Middle frontal gyrus (tissue), 1 donor: ENCODE data around the gene ADORA2A.

Source experiments
- DNase-seq: peaks from one replicate; pipeline ENCODE4 v3.0.0-alpha.2; 2015; ENCODE audit warnings: low spot score; ENCODE audit errors: extremely low spot score

ADORA2A gene

GRCh38 chr22:24446260-24446611 is 18.8 kb downstream of the ADORA2A start:
- DNase-seq, result no peak

DNA sequence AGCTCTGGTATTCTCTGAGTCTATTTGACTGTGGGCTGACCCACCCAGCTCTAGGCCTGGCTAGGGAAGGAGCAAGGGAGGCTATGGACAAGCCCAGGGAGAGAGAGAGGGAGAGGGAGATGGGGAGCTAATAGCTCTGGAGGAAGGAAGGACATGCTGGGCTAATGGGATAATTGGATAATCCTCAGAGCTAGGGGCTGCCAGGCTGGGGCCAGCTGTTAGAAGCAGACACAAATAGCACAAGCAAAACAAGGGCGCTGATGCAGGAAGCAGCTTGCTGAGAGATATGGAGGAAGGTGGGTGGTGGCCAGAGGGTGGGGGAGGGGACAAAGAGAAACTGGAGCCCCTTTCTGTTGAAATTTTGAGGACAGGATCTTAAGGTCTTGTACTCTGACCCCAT is 23.2 kb downstream of the ADORA2A start:
- DNase-seq, result no peak

- no peak for DNase-seq
Observed at GRCh38 chr22:24451162-24451561, 23.8 kb downstream of the ADORA2A start.

GRCh38 chr22:24453853-24454252 is 26.5 kb downstream of the ADORA2A start:
- DNase-seq, result no peak

DNA sequence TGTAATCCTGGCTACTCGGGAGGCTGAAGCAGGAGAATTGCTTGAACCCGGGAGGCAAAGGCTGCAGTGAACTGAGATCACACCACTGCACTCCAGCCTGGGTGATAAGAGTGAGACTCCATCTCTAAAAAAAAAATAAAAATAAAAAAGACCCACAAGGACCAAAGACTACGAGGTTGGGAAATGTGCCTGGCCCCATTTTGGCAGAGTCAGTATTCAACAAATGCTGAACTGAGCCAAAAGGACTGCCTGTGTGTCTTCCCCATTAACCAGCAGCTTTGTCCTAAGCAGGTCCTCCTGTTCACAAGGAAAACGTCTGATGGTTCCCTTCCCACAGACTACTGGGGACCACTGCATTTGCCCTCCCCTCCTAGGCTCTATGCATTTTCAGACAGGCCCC is 27.6 kb downstream of the ADORA2A start:
- no peak for DNase-seq

DNA sequence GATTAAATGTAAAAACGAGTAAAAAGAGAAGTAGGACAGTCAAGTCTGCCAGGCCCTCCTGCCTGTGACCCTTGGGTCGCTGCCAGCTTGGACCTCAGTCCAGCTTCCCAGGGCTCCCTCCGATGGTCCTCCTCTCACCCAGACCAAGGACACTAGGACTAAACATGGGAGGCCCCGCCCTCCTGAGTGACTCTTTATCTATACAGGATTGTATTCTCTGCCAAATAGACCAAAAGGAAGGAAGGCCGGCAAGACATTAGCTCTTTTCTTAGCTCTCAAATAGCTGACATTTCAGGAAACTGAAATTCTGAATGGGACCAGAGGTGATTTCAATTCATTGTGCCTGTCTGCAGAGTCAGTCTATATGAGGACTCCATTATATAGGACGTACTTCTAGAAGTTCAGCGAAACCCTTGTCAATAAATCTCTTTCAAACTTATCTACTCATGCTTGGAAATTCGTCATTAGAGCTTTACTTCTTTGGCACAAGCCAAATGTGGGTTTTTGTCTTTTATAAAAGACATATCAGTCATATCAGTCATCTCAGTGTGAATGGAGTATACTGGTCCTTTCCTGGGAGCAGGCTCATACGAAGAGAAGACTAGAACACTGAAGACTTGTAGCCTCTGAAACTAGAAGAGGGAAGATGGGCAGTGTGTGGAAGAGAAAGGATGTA is 28.5 kb downstream of the ADORA2A start:
- no peak for DNase-seq

- no peak for DNase-seq
Observed at GRCh38 chr22:24457894-24458420, 30.6 kb downstream of the ADORA2A start.

DNA sequence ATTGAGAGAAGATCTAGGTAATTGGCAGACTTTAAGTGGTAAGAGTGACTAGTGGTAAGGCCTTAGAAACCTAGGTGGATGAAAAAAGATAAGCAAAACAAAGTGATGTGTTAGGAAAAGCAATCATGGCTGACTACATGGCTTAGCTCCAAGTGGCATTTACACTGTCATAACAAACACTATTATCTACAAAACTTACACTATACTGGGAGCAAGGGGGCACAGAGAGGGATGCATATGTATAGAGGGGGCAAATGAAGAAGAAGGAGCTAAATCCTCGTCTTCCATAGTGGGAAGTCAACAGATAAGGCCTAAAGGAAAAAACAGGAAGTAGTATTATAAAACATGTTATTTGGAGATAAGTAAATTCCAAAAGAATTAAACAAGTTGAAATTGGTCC is 32.5 kb downstream of the ADORA2A start:
- DNase-seq, result no peak

- no peak for DNase-seq
Observed at GRCh38 chr22:24460418-24461089, 33.2 kb downstream of the ADORA2A start.

DNA sequence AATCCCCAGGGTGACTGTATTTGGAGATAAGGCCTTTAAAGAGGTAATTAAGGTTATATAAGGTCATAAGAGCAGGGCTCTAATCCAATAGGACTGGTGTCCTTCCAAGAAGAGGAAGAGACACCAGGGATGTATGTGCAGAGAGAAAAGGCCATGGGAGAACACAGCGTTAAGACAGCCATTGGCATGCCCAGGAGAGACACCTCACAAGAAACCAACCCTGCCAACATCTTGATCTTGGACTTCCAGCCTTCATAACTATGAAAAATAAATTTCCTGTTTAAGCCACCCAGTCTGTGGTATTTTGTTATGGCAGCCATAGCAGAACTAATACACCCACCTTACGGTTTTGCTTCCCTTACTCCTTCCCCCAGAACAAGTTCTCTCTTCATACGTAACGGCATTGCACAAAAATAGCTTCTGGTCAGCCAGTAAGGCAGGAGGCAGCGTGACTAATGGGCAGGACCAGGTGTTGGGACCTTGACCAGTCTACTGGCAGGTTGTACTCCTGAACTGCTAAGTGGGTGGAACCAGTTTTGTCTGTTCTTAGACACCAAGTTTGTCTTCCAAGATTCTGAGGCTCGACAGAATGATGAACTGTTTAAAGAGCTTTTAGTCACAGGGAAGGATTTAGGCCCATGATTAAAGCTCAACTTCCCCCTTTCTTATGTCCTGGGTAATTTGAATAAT is 35.8 kb downstream of the ADORA2A start:
- DNase-seq, result no peak

GRCh38 chr22:24465566-24465965 is 38.2 kb downstream of the ADORA2A start:
- DNase-seq, result no peak

DNA sequence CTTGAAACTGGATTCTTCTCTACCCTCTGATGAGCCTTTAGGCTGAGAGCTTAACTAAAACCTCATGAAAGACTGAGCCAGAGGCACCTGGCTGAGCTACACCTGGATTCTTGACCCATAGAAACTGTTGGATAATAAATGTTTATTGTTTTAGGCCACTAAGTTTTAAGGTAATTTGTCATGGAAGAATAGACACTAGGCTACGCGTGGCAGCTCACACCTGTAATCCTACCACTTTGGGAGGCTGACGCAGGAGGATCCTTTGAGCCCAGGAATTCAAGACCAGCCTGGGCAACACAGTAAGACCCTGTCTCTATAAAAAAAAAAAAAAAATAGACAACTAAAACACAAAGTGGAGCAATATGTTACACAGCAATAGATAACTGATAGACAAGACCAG is 38.6 kb downstream of the ADORA2A start:
- DNase-seq, result no peak

GRCh38 chr22:24466716-24467328 is 39.4 kb downstream of the ADORA2A start:
- no peak for DNase-seq

DNA sequence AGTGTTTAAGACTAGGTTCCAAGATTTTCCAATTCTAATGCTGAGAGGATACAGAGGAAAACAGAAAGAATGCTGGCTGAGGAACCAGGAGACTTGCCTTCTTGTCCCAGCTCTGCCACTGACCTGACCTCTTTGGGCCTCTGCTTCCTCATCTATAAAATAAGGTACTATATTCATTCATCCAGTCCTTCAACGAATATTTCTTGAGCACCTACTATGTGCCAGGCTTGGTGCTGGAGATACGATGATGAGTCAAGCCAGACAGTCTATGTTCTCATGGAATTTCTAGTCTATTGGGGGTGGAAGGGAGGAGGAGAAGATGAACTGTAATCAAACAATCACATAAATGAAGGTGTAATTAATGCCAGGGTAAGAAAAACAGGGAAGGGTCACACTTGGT is 39.9 kb downstream of the ADORA2A start:
- DNase-seq, result no peak

DNA sequence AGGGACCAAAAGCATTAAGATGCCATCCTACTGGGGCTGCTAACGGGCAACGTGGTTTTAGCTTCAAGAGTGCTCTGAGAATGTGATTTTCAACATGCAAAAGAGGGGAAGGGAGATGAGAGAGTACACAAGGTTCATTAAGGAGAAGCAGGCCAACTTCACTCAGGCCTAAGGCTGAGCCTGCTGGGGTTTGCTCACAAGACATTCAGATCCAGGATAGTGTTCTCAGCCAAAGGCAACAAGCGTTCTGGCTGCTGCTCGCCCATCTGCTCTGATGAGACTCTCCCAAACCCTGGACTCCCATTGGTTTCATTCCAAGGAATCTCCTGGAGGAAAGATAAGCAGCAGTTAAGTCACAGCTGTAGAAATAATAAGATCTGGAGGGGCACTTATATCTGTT is 44.2 kb downstream of the ADORA2A start:
- no peak for DNase-seq

GRCh38 chr22:24473284-24473683 is 45.9 kb downstream of the ADORA2A start:
- no peak for DNase-seq

- no peak for DNase-seq
Observed at GRCh38 chr22:24474221-24474620, 46.8 kb downstream of the ADORA2A start.

DNA sequence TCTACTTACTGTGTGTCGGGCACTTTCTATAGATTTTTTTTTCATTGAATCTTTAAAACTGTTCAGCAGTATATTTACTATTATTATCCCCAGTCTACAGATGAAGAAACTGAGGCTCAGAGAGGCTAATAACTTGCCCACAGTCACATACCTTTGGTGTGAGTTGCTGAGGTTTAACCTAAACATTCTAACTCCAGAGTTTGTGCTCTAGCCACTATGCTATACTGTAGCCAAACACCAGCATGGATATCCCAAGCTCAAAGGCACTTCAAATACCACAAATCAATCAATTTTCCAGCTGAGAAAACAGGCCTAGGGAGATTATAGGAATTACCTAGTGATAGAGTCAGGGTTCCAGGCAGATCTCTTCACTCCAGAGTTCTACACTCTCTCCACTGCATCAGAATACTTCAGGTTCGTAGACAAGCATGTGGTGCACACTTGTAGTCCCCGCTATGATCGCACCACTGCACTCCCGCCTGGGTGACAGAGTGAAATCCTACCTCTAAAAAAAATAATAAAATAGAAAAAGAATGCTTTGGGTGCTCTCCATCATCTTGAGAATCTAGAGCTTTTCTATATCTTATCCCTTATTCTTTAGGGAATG is 47.4 kb downstream of the ADORA2A start:
- no peak for DNase-seq

- no peak for DNase-seq
Observed at GRCh38 chr22:24481641-24482040, 54.2 kb downstream of the ADORA2A start.

DNA sequence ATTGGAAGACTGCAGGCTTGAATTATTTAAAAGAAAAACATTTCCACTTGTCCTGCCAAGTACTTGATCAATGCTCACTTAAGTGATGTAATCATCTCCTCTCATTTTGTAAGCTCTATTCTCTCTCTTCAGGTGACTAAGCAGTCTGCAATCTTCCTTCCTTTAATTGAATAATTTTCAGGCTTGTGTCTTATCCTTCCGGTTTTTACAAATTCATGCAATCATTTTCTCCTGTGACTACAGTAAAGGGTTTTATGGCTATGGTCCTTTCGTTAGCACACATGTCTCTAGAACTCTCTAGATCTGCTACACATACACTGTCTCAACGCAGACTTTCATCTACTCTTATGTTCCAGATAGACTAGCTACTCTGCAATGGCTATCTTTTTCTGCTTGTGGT is 55.2 kb downstream of the ADORA2A start:
- no peak for DNase-seq

DNA sequence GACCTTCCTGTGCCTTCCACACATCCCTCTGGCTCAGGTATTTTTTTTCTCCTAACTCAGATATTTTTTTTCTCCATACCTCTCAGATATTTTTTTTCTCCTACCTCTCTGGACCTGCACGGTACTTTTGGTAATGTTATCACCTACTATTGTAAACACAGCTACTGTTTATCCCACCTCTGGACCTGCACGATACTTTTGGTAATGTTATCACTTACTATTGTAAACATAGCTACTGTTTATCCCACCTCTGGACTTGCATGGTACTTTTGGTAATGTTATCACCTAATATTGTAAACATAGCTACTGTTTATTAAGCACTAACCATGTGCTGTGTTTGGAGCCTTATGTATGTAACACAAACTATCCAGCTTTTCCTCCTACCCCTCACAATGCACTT is 55.6 kb downstream of the ADORA2A start:
- no peak for DNase-seq
